Panc1 (cell line): ENCODE results near the gene CSTF3. TPM values are rescaled to one million over a fixed set of nuclear protein-coding genes. Genes with fewer than 3 reads are reported as not detected.
"Not testable (repeated sequence)": the region's sequence is repeated elsewhere in the genome, so short reads cannot be mapped to it uniquely, and the experiment has no call there.

ENCODE experiments used
- ATAC-seq: fragments of 200-7000 bp; cut with Tn5 transposase; 2 replicates; pipeline ENCODE4 v1.9.1; 2020; ENCODE audit warnings: mild to moderate bottlenecking, moderate library complexity
- BruUV-seq: library from RNA; stranded (reverse); fragments of 400-500 nt; replicated peaks from 2 replicates; lab custom pipeline; 2021; lab: Mats Ljungman, UMichigan
- CTCF ChIA-PET: fragments of 300-600 bp; sonication (Branson Sonifier 250); formaldehyde crosslinking; loops from one replicate; lab custom pipeline; 2022; ENCODE audit warnings: antibody characterized with exemption; lab: Charles Lee
- POLR2A ChIA-PET: fragments of 300-600 bp; sonication (Branson Sonifier 250); formaldehyde crosslinking; loops from one replicate; lab custom pipeline; 2022; ENCODE audit warnings: antibody characterized with exemption; lab: Charles Lee
- DNase-seq: peaks from one replicate; pipeline ENCODE4 v3.0.0-alpha.2; 2010; ENCODE audit warnings: low read depth, low spot score
- H3K27ac ChIP-seq: 2 replicates; pipeline ENCODE4 v1.5.1; 2011; ENCODE audit warnings: mild to moderate bottlenecking, low read length, inconsistent platforms
- H3K27me3 ChIP-seq: fragments of 200-500 bp; sonication (Bioruptor generic); 2 replicates; pipeline ENCODE4 v1.6.0; 2014; ENCODE audit warnings: low read length, inconsistent platforms; ENCODE audit not compliant: control insufficient read depth, insufficient read depth
- H3K36me3 ChIP-seq: fragments of 200-500 bp; sonication (Bioruptor generic); 2 replicates; pipeline ENCODE4 v1.5.1; 2014; ENCODE audit warnings: inconsistent platforms, mild to moderate bottlenecking, low read length, moderate library complexity; ENCODE audit not compliant: control insufficient read depth, insufficient read depth
- H3K4me1 ChIP-seq: 2 replicates; pipeline ENCODE4 v1.5.1; 2011; ENCODE audit warnings: inconsistent platforms, mild to moderate bottlenecking, low read length, moderate library complexity; ENCODE audit not compliant: control insufficient read depth, insufficient read depth
- H3K4me3 ChIP-seq, 2 experiments: 2 replicates each; pipeline ENCODE4 v1.5.1; 2011 to 2012; ENCODE audit warnings: low read depth in 2 of 2, low read length in 2 of 2, mild to moderate bottlenecking in 2 of 2, inconsistent platforms in 1 of 2, moderate library complexity in 1 of 2
- H3K9me3 ChIP-seq: fragments of 200-500 bp; sonication (Bioruptor generic); 2 replicates; pipeline ENCODE4 v1.5.1; 2014; ENCODE audit warnings: low read depth, mild to moderate bottlenecking, inconsistent platforms, low read length, moderate library complexity; ENCODE audit not compliant: control insufficient read depth, insufficient read depth
- CTCF ChIP-seq: fragments of 450-650 bp; IDR thresholded peaks from 2 replicates; pipeline ENCODE4 v1.5.1; 2017; ENCODE audit warnings: mild to moderate bottlenecking
- REST ChIP-seq, 2 experiments: IDR thresholded peaks; 2 replicates each; pipeline ENCODE4 v1.6.1; 2011 to 2012; ENCODE audit warnings: low read depth in 2 of 2, control low read depth in 1 of 2, low read length in 1 of 2, mild to moderate bottlenecking in 1 of 2, moderate library complexity in 1 of 2; ENCODE audit not compliant: insufficient read depth in 1 of 2
- in situ Hi-C: cut with HindIII; loops from 2 replicates; pipeline ENCODE4 v1.10.0; 2016; ENCODE audit warnings: low sequenced_read_pairs, low pct_unique_long_range_greater_than_20kb
- intact Hi-C: fragments of 100-400 bp; cut with micrococcal nuclease; formaldehyde crosslinking; loops from one replicate; pipeline ENCODE4 v1.10.0; 2022; ENCODE audit not compliant: unreplicated experiment
- total RNA-seq: library from RNA; stranded (reverse); gene quantifications from one replicate; pipeline ENCODE4 v1.2.1, GENCODE V29; 2021; ENCODE audit not compliant: unreplicated experiment

Gene CSTF3
- total RNA-seq, 1 experiment from 2014 or later: 29.8 TPM

GRCh38 chr11:33052231-33052630, 109.0 kb downstream of the CSTF3 start:
- in situ Hi-C loops (no loop called here), intact Hi-C loops (no loop called here)
- Histone ChIP-seq H3K4me1 (no peaks in the 10 kb centered on the region), H3K9me3 (no peaks in the 10 kb centered on the region), H3K27me3 (no peaks in the 10 kb centered on the region), H3K27ac (no peak overlapping the region), H3K36me3 (peaks cover 2% of the 10 kb centered on the region; the same call in 1 of the 2 replicates), H3K4me3 (no peak overlapping the region)
- CTCF ChIA-PET: no interaction called here
- DNase-seq: no peak
- POLR2A ChIA-PET: interaction anchor here (0.7 kb wide), 1 partner anchor 599 kb away, joined by 3 read pairs; no protein-coding TSS in a partner anchor
- no peak for TF ChIP-seq CTCF
- TF ChIP-seq REST (IDR thresholded peaks at IDR 0.05; ENCODE audit: insufficient read depth in 1 of 2, low read depth in 2 of 2, low read length in 1 of 2): no peak
- BruUV-seq: no TSS peak
- ATAC-seq: no peak

- H3K9me3 ChIP-seq, H3K27me3 ChIP-seq, H3K36me3 ChIP-seq, H3K4me3 ChIP-seq, H3K4me1 ChIP-seq, POLR2A ChIA-PET, intact Hi-C loops, BruUV-seq, ATAC-seq, DNase-seq, in situ Hi-C loops, CTCF ChIA-PET, H3K27ac ChIP-seq: not testable (repeated sequence)
These were observed 111.5 kb downstream of the CSTF3 start for GRCh38 chr11:33049565-33050408.

- ATAC-seq, in situ Hi-C loops, DNase-seq, CTCF ChIA-PET, H3K27me3 ChIP-seq, H3K27ac ChIP-seq, H3K9me3 ChIP-seq, H3K4me1 ChIP-seq, H3K4me3 ChIP-seq, POLR2A ChIA-PET, intact Hi-C loops, H3K36me3 ChIP-seq, BruUV-seq: not testable (repeated sequence)
These were observed 112.6 kb downstream of the CSTF3 start for GRCh38 chr11:33048701-33049100.
